Large intestine (tissue), 3 donors: ENCODE measurements around the gene EHD4. TPM values are rescaled to one million over a fixed set of nuclear protein-coding genes. Genes with fewer than 3 reads are reported as not detected.

Source experiments
- DNase-seq, 2 donors: peaks; one replicate each; pipeline versions ENCODE4 v3.0.0 to v3.0.0-alpha.2; 2013
- H3K27ac ChIP-seq: one replicate; pipeline ENCODE4 v1.5.1; 2013; ENCODE audit warnings: low read length
- H3K27me3 ChIP-seq: 2 replicates; pipeline ENCODE4 v1.6.1; 2013; ENCODE audit warnings: low read length; ENCODE audit not compliant: control insufficient read depth, insufficient read depth
- H3K36me3 ChIP-seq: 2 replicates; pipeline ENCODE4 v1.6.1; 2013; ENCODE audit warnings: low read length; ENCODE audit not compliant: control insufficient read depth, insufficient read depth
- H3K4me1 ChIP-seq: one replicate; pipeline ENCODE4 v1.6.1; 2013; ENCODE audit warnings: low read length; ENCODE audit not compliant: control insufficient read depth, insufficient read depth
- H3K4me3 ChIP-seq: one replicate; pipeline ENCODE4 v1.5.1; 2013; ENCODE audit warnings: low read length
- H3K9me3 ChIP-seq: one replicate; pipeline ENCODE4 v1.6.1; 2013; ENCODE audit warnings: mild to moderate bottlenecking, low read depth, low read length, moderate library complexity; ENCODE audit not compliant: control insufficient read depth
- WGBS: methylation state at CpG from one replicate; pipeline ENCODE4 v1.1.5; 2013; ENCODE audit warnings: low lambda C conversion rate; ENCODE audit not compliant: insufficient coverage; 5-methylcytosine and 5-hydroxymethylcytosine counted together
- polyA plus RNA-seq: library from polyadenylated mRNA; unstranded; fragments of 120-200 nt; gene quantifications from one replicate; pipeline ENCODE4 v1.2.1, GENCODE V29; 2013

Gene EHD4
- polyA plus RNA-seq, 1 donor, result 13.1 TPM

GRCh38 chr15:41980654-41981323 is 8.4 kb upstream of the EHD4 start:
- no peak overlapping the region for H3K4me3 ChIP-seq
- no peaks in the 10 kb centered on the region for H3K27me3 ChIP-seq
- peak in 1 of 2 donors; percentile 18 for DNase-seq
- 60% methylated on average over 2 of the region's 7 CpGs for WGBS
- peaks cover 10% of the 10 kb centered on the region for H3K4me1 ChIP-seq
- no peak overlapping the region for H3K27ac ChIP-seq
- H3K36me3 ChIP-seq, result no peaks in the 10 kb centered on the region
- no peaks in the 10 kb centered on the region for H3K9me3 ChIP-seq

- Histone ChIP-seq H3K27me3 (no peaks in the 10 kb centered on the region), H3K9me3 (no peaks in the 10 kb centered on the region), H3K36me3 (no peaks in the 10 kb centered on the region), H3K27ac (peak overlapping the region; percentile 2), H3K4me3 (no peak overlapping the region), H3K4me1 (peaks cover 10% of the 10 kb centered on the region)
- 83% methylated on average over 1 of the region's 5 CpGs for WGBS
- DNase-seq, result peak in 1 of 2 donors; percentile 16
These were observed 7.3 kb upstream of the EHD4 start for GRCh38 chr15:41979493-41980266.

DNA sequence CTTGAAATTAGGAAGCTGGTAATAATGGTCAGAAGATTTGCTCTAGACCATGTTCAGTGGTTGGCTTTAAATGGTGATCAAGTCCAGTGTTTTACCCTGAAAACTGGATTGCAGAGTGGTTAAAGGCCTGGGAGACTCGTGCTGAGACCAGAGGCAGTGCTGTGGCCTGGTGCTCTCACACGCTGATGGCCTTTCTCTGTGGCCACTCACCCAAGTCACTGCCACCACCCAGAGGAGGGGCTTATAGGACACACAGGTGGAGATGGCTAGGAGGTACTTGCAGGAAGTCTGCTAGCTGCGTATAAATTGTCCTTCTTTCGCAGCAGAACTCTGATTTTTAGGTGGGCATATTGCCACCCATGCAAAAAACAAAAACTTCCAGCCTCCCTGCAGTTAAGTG is 6.2 kb upstream of the EHD4 start:
- no peak for DNase-seq
- H3K27me3 ChIP-seq, result no peaks in the 10 kb centered on the region
- no CpG with 5 or more reads among the region's 4 CpGs for WGBS
- H3K4me1 ChIP-seq, result peaks cover 10% of the 10 kb centered on the region
- H3K4me3 ChIP-seq, result no peak overlapping the region
- H3K27ac ChIP-seq, result no peak overlapping the region
- H3K9me3 ChIP-seq, result no peaks in the 10 kb centered on the region
- no peaks in the 10 kb centered on the region for H3K36me3 ChIP-seq

DNA sequence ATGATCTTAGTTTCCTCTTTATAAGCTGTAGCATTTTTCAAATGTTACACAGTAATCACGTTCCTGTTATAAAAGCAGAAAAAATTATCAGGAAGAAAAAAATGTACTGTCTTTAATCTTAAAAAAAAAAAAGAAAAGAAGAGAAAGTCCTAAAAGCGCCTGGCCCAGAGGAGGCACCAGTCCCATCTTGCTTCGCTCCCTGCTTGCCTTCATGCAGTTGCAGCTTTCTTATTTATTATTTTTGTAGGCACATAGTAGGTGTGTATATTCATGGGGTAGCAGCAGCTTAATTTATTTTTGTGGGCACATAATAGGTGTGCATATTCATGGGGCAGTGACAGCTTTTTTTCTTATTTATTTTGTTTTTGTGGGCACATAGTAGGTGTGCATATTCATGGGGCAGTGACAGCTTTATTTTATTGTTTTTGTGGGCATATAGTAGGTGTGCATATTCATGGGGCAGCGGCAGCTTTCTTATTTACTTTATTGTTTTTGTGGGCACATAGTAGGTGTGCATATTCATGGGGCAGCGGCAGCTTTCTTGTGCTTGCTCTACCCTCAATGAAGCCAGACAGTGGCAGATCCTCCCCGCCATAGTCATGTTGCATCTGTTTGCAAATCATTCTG is 5.5 kb upstream of the EHD4 start:
- H3K9me3 ChIP-seq, result no peaks in the 10 kb centered on the region
- H3K27me3 ChIP-seq, result no peaks in the 10 kb centered on the region
- WGBS, result 81% methylated on average over 2 of the region's 6 CpGs
- H3K4me3 ChIP-seq, result no peak overlapping the region
- no peak overlapping the region for H3K27ac ChIP-seq
- DNase-seq, result no peak
- no peaks in the 10 kb centered on the region for H3K36me3 ChIP-seq
- peaks cover 10% of the 10 kb centered on the region for H3K4me1 ChIP-seq

DNA sequence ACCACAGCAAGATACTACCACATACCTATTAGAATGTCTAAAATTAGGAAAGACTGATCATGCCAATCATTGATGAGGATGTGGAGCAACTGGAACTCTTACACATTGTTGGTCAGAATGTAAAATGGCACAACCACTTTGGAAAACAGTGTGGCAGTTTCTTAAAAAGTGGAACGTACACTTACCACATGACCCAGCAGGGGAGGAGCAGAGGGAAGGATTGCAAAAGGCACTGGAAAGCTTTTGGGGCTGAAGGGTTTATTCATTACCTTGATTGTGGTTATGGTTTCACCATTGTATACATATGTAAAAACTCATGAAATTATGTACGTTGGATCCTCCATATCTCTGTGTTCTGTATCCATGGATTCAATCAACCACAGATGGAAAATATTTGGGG is 3.3 kb upstream of the EHD4 start:
- WGBS, result 61% methylated on average over 2 of the region's 2 CpGs
- Histone ChIP-seq H3K27ac (no peak overlapping the region), H3K36me3 (no peaks in the 10 kb centered on the region), H3K4me3 (no peak overlapping the region), H3K4me1 (peaks cover 10% of the 10 kb centered on the region), H3K9me3 (no peaks in the 10 kb centered on the region), H3K27me3 (no peaks in the 10 kb centered on the region)
- DNase-seq, result no peak

DNA sequence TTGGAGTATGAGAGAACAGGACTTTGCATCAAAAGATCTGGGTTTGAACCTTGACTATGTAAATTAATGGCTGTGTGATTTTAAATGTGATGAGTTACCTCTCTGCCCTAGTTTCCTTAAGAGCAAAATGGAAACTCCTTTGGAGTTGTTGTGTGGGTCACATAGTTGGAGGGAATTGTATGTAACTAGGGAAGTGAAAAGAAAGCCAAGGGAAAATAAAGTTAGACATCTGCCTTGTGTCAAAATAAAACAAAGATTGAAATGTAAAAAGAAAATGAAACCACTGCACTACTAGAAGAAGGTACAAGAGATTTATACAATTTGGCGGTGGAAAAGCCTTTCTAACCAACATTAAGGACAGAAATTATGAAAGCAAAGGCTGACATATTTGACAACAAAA is 1.7 kb upstream of the EHD4 start:
- H3K27me3 ChIP-seq, result no peaks in the 10 kb centered on the region
- H3K4me1 ChIP-seq, result peaks cover 6% of the 10 kb centered on the region
- H3K27ac ChIP-seq, result no peak overlapping the region
- 86% methylated on average over 1 of the region's 1 CpG for WGBS
- H3K9me3 ChIP-seq, result no peaks in the 10 kb centered on the region
- DNase-seq, result no peak
- H3K36me3 ChIP-seq, result no peaks in the 10 kb centered on the region
- H3K4me3 ChIP-seq, result no peak overlapping the region

GRCh38 chr15:41971895-41972252 is 483 bp downstream of the EHD4 start:
- no peak for DNase-seq
- peaks cover 12% of the 10 kb centered on the region for H3K4me1 ChIP-seq
- H3K27me3 ChIP-seq, result no peaks in the 10 kb centered on the region
- peak overlapping the region; percentile 81 for H3K27ac ChIP-seq
- WGBS, result 0% methylated on average over 1 of the region's 46 CpGs
- no peaks in the 10 kb centered on the region for H3K9me3 ChIP-seq
- peak overlapping the region; percentile 79 for H3K4me3 ChIP-seq
- no peaks in the 10 kb centered on the region for H3K36me3 ChIP-seq

DNA sequence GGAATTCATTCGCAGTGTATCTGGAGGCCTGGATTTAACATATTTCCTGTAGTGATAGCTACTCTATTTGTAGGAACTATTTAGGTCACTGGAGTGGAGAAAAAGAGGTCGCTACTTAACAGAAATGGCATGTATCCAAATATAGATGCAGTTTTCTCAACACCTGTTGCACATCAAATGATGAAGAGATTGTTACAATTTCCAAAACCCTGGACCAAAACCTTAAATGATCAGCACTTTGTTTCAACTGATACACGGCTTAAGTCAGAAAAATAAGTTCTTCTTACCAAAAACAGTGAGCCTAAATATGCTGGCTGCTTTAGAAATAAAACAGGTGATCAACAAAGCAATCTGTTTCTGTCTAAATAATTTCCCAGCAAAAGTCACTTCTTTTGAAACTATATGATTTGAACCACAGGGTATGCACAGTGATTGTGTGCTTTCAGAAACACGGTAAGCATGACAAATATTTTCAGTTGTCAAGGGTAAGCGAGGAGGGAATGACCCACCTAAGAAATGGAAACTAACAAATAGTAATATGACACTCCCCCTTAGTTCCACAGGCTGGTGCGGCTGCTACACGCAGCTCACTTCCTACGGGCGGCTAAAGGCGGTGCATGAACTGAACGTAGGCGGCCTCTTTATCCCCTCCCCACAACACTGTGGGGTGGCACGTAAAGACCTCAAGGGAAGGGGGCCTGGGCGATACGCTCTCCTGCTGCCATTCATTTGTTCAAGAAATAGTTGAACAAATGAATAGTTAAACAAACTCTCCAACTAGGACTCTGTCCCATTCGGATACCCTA is 1.1 kb downstream of the EHD4 start:
- H3K27ac ChIP-seq, result peak overlapping the region; percentile 81
- H3K9me3 ChIP-seq, result no peaks in the 10 kb centered on the region
- peaks cover 12% of the 10 kb centered on the region for H3K4me1 ChIP-seq
- 0% methylated on average over 1 of the region's 16 CpGs for WGBS
- DNase-seq, result peak; percentile 50 to 77
- H3K27me3 ChIP-seq, result no peaks in the 10 kb centered on the region
- H3K36me3 ChIP-seq, result no peaks in the 10 kb centered on the region
- H3K4me3 ChIP-seq, result peak overlapping the region; percentile 79

- Histone ChIP-seq H3K36me3 (no peaks in the 10 kb centered on the region), H3K9me3 (no peaks in the 10 kb centered on the region), H3K27me3 (no peaks in the 10 kb centered on the region), H3K4me3 (no peak overlapping the region), H3K27ac (peak overlapping the region; percentile 81), H3K4me1 (peaks cover 12% of the 10 kb centered on the region)
- DNase-seq, result no peak
- 75% methylated on average over 1 of the region's 1 CpG for WGBS
These were observed 1.9 kb downstream of the EHD4 start for GRCh38 chr15:41970456-41970855.

DNA sequence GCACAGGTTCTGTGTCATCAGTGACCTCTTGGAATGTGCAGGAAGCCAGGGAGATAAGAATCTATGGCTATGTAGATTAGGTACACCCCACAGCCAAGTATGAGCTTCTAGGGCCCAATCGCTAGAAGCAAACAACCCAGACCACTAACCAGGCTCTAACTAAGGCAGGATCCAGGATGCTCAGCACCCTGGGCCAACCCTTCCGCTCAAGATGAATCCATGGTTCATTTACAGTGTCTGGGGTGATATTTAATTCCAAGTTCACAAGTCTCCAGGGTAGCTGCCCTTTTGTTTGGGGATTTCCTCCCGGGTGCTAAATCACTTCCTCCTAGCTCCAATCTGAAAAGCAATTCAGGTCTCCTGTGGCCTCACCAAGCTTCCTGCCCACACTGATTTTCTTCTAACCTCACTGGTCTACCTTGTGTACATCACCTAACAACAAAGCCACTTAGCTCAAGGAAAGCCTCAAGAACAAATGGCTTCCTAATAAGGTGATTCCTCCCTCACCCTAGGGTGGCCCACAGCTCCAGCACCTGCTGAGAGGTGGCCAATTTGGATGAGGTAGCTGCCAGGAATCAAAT is 2.4 kb downstream of the EHD4 start:
- no peak overlapping the region for H3K4me3 ChIP-seq
- peaks cover 12% of the 10 kb centered on the region for H3K4me1 ChIP-seq
- WGBS, result no CpG with 5 or more reads among the region's 3 CpGs
- no peaks in the 10 kb centered on the region for H3K27me3 ChIP-seq
- H3K36me3 ChIP-seq, result no peaks in the 10 kb centered on the region
- no peak for DNase-seq
- peak overlapping the region; percentile 81 for H3K27ac ChIP-seq
- H3K9me3 ChIP-seq, result no peaks in the 10 kb centered on the region
